GM12892 (cell line): ENCODE data around the gene TMED5.

Experiments used
- POLR2A ChIP-seq: IDR thresholded peaks from 2 replicates; pipeline ENCODE4 v1.6.1; 2011; ENCODE audit warnings: low read depth, low read length, control low read depth
- POLR2AphosphoS5 ChIP-seq: IDR thresholded peaks from 2 replicates; pipeline ENCODE4 v1.6.1; 2011; ENCODE audit warnings: low read depth, low read length, control low read depth

GRCh38 chr1:93124556-93125355, 55.5 kb downstream of the TMED5 start:
- TF ChIP-seq POLR2A (no peak), POLR2AphosphoS5 (no peak)
